ENCODE measurements around the gene LILRA2. TPM values are rescaled to one million over a fixed set of nuclear protein-coding genes. Genes with fewer than 3 reads are reported as not detected.
"Not testable (repeated sequence)": the region's sequence is repeated elsewhere in the genome, so short reads cannot be mapped to it uniquely, and the experiment has no call there.

Gene LILRA2
- total and polyA plus RNA-seq, 10 of the 15 experiments (the other 5 are each of a cell fraction or from before 2014, with no cell fraction given): 0.16 to 1.8 (median 0.43) TPM

- H3K79me2 ChIP-seq (ENCODE audit: control insufficient read depth, insufficient read depth, low read length); in situ Hi-C loops (cut with MboI); DNase-seq (ENCODE audit: low read depth, low spot score); intact Hi-C loops (cut with micrococcal nuclease; ENCODE audit: unreplicated experiment); H3K9ac ChIP-seq (ENCODE audit: control insufficient read depth, insufficient read depth, low read length); BruUV-seq (replicated peaks); H3K4me2 ChIP-seq (ENCODE audit: control insufficient read depth, insufficient read depth); H3K4me1 ChIP-seq (ENCODE audit: control insufficient read depth, insufficient read depth, low read length); H3K27me3 ChIP-seq (replicated peaks in 1 of 2; ENCODE audit: control insufficient read depth in 2 of 2, insufficient read depth in 2 of 2, low read length in 1 of 2); H3K36me3 ChIP-seq (ENCODE audit: control insufficient read depth in 2 of 2, insufficient read depth in 2 of 2, low read length in 1 of 2); H2AFZ ChIP-seq (ENCODE audit: control insufficient read depth, low read depth, low read length); H3K4me3 ChIP-seq; H3K27ac ChIP-seq (ENCODE audit: control insufficient read depth, insufficient read depth); RAD21 ChIA-PET (ENCODE audit: unreplicated experiment); H3K9me3 ChIP-seq (replicated peaks; ENCODE audit: control insufficient read depth, insufficient read depth, low read length); SMC1A ChIA-PET (ENCODE audit: uncharacterized antibody, unreplicated experiment); H4K20me1 ChIP-seq (ENCODE audit: control insufficient read depth, insufficient read depth); ATAC-seq; CTCF ChIA-PET; POLR2A ChIA-PET: not testable (repeated sequence)
- 0 out of 2 replicates have a peak, but pooled peaks have one; percentile 3 for TF ChIP-seq SPI1 (IDR thresholded peaks at IDR 0.05; ENCODE audit: borderline replicate concordance, insufficient read depth, low read depth, low read length)
- FAIRE-seq: peak; percentile 57
- WGBS (ENCODE audit: insufficient coverage, insufficient replicate concordance, low lambda C conversion rate, missing lambda C conversion rate): 7% methylated on average over 6 of the region's 6 CpGs
Measured at GRCh38 chr19:54593445-54593844, 19.9 kb downstream of the LILRA2 start, which contains the start of gene LILRA1. Gene LILRA1, plus strand, starts transcription at chr19:54593632. Its CDS starts 613 bp downstream, at chr19:54594245.

DNA sequence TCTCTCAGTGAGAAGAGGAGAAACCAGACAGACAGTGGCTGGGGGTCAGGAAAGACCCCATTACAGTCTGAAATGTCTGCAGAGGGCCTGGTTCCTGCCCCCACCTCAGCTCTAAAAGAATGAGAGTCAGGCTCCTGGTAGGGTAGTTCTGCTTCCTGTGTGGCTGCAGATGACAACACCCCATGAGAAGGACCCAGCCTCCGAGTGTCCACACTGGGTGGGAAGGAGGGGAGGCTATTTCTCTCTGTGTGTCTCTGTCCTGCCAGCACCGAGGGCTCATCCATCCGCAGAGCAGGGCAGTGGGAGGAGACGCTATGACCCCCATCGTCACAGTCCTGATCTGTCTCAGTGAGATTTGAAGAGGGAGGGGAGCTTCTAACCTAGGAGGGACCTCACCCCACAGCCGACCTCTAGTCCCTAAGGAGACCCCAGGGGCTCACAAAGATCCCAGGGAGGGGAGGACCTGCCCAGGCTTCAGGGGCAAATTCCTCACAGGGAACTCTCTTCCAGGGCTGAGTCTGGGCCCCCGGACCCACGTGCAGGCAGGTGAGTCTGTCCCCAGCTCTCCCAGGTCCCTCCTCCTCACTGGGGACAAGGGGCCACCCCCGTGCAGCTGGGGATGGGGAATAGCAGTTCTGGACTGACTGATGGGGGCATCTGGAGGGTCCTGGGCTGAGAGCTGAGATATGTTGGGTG lies 20.5 kb downstream of the LILRA2 start:
- SMC1A ChIA-PET (ENCODE audit: uncharacterized antibody, unreplicated experiment); ATAC-seq; H3K4me1 ChIP-seq (ENCODE audit: control insufficient read depth, insufficient read depth, low read length); H4K20me1 ChIP-seq (ENCODE audit: control insufficient read depth, insufficient read depth); H3K27ac ChIP-seq (ENCODE audit: control insufficient read depth, insufficient read depth); H2AFZ ChIP-seq (ENCODE audit: control insufficient read depth, low read depth, low read length); DNase-seq (ENCODE audit: low read depth, low spot score); RAD21 ChIA-PET (ENCODE audit: unreplicated experiment); FAIRE-seq; intact Hi-C loops (cut with micrococcal nuclease; ENCODE audit: unreplicated experiment); H3K36me3 ChIP-seq (ENCODE audit: control insufficient read depth in 2 of 2, insufficient read depth in 2 of 2, low read length in 1 of 2); H3K27me3 ChIP-seq (replicated peaks in 1 of 2; ENCODE audit: control insufficient read depth in 2 of 2, insufficient read depth in 2 of 2, low read length in 1 of 2); H3K4me2 ChIP-seq (ENCODE audit: control insufficient read depth, insufficient read depth); H3K9ac ChIP-seq (ENCODE audit: control insufficient read depth, insufficient read depth, low read length); H3K4me3 ChIP-seq; in situ Hi-C loops (cut with MboI); H3K9me3 ChIP-seq (replicated peaks; ENCODE audit: control insufficient read depth, insufficient read depth, low read length); CTCF ChIA-PET; H3K79me2 ChIP-seq (ENCODE audit: control insufficient read depth, insufficient read depth, low read length); POLR2A ChIA-PET; BruUV-seq (replicated peaks): not testable (repeated sequence)
- 33% methylated on average over 9 of the region's 9 CpGs for WGBS (ENCODE audit: insufficient coverage, insufficient replicate concordance, low lambda C conversion rate, missing lambda C conversion rate)

All from GM12878 (cell line).